Activated CD4-positive, alpha-beta T cell treated with anti-CD3 and anti-CD28 coated beads for 4 hours (primary cell): ENCODE data around the gene SAE1.
"Not testable (repeated sequence)": the region's sequence is repeated elsewhere in the genome, so short reads cannot be mapped to it uniquely, and the experiment has no call there.

Experiments
- DNase-seq, 2 donors: peaks; one replicate each; pipeline ENCODE4 v3.0.0-alpha.2; 2020

SAE1 gene

DNA sequence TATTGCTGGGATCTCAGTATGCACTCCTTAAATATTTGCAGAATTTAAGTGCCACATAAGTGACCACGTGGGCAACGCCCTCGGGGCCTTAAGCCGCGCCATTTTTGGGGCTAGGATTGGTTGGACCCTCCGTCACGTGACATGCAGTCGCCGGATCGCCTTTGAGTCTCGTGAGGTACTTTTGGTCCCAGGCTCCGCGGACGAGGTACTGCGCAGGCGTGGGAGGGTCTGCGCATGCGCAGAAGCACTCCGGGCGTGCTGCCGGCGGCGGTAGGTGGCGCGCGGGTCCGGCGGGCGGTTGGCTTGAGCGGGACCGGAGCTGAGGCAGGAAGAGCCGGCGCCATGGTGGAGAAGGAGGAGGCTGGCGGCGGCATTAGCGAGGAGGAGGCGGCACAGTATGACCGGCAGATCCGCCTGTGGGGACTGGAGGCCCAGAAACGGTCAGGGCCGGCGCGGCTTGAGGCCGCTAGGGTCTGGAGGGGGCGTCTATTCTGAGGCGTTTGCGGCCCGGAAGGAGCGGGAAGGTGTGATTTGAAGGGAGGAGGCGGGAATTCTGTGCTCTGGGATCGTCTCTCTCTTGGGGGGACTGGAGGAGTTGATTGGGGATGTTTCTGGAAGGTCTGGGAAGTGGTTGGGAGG, at the start of gene SAE1:
Gene SAE1, plus strand, starts transcription at position 247 of the 639 bp plus-strand sequence. Its CDS starts 96 bp downstream, at position 343.
- peak; percentile 81 to 95 for DNase-seq

DNA sequence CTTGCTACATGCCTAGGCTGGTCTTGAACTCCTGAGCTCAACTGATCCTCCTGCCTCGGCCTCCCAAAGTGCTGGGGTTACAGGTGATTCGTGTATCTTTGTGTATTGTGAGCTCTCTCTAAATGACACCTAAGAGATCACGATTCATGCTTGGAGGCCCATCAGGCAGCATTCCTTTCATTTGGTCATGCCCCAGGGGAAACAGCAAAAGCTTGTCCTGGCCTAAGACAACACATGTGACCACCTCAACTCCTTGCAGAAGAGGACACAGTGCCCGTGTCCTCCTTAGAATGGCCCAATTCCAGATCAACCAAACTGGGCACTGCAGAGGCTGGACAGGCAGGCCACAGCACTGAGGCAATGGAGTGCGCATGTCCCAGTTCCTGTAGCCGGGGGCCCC, 49.5 kb upstream of the SAE1 start:
- no peak for DNase-seq

DNA sequence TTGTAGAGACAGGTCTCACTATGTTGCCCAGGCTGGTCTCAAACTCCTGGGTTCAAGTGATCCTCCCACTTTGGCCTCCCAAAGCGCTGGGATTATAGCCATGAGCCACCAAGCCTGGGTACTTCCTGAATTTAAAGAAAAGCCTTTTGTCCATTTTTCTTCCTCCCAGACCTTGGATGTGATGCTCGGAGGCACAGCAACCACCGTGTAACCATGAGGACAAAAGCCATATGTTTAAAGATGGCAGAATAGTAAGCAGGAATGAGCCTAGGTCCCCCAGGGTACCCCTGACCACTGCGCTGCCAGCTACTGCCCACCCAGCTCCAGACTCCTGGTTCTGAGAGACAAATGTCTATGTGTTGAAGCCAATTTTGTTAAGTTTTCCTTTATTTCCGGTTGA, 48.1 kb upstream of the SAE1 start:
- no peak for DNase-seq

DNA sequence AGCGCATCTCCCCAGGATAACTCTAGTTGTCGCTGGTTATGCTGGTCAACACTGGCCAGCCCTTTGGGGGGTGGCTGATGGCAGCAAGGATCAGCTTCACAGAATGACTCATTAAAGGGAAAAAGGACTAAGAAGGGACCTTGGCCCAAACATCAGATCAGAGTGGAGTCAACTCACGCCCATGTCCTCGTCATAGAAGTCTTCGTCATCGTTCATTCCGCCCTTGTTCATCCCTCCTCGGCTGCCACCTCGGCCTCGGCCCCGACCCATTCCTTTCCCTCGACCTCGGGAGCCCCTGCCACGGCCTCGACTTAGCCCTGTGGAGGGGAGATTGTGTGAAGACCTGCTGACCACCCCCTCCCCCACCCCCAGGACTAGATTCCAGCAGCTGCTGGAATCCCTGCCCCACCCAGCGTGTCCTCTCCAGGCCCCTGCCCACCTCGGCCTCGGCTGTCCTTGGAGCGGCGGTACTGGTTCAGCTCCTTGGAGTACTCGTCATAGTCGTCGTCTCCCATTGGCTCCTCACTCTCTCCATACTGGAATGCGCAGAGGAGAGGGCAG, 45.7 kb upstream of the SAE1 start:
- no peak for DNase-seq

DNA sequence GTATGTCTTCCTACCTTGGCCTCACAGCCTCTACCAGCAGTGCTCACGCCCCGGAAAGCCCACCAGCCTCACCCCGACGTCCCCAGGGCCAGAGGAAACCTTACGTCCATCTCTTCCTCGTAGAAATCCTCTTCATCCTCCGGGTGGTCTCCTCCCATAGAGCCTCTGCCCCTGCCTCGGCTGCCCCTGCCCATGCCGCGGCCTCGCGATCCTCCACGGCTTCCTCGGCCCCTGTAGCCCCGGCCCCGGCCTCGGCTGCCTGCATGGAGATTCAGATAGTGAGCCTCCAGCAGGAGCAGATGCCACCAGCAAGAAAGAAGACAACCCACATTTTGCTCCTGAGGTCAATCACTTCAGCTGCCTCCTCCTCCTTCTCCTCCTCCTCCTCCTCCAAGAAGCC, 44.4 kb upstream of the SAE1 start:
- DNase-seq, result no peak

DNA sequence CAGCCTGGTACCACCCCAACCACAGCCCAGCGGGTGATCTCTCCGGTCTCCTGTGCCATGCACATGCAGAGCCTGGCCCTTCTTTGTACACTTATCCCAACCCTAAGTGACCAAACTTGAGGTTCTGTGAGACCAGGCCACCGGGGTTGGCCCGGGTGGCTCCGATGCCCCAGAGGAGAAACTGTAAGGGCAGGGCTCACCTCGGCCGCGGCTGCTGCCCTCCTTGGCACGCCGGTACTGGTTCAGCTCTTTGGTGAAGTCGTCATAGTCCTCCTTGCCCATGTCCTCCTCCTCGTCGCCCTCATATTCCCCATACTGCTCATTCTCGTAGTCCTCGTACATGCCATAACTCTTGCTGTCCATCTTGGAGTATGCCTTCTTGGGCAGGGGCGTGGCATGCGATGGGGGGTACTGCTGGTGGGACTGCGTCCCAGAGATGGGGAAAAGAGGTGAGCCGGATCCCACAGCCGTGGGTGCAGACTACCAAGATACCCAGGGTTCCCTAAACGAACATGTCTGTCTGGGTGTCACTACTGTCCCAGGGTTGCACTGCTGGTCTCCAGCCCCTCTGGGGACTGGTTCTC, 40.8 kb upstream of the SAE1 start:
- DNase-seq, result no peak

DNA sequence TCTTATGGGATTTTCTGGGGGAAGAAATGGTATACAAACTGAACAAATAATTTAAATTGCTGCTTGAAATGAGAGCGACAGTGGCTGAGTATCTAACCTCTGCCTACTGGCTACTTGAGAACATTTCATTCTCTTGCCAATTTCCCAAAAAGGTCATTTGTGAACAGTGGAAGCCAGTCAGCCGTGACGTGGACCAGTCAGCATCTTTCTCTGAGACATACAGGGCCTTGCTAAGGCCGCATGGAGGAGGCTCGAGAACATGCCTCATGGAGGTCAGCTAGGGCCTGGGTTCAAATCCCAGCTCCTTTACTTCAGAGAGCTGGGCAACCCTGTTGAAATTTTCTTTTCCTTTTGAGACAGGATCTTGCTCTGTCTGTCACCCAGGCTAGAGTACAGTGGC, 37.4 kb upstream of the SAE1 start:
- DNase-seq, result no peak

DNA sequence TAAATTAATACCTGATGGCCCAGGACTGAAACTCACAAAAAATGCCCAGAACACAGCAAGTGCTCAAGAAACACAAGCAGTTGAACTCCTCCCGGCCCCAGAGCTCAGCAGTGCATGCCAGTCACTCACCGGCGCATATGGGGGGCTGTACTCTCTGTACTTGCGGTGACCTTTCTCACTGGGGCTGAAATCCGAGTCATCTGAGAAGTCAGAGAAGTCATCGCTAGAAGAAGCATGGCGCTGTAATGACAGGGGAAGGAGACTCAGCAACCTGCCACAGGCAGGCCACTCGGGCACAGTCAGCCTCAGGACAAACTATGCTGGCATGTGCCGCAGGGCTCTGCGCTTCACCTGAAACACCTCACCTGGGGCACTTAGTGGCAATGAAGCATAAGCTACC, 36.8 kb upstream of the SAE1 start:
- DNase-seq, result peak in 1 of 2 donors; percentile 14

DNA sequence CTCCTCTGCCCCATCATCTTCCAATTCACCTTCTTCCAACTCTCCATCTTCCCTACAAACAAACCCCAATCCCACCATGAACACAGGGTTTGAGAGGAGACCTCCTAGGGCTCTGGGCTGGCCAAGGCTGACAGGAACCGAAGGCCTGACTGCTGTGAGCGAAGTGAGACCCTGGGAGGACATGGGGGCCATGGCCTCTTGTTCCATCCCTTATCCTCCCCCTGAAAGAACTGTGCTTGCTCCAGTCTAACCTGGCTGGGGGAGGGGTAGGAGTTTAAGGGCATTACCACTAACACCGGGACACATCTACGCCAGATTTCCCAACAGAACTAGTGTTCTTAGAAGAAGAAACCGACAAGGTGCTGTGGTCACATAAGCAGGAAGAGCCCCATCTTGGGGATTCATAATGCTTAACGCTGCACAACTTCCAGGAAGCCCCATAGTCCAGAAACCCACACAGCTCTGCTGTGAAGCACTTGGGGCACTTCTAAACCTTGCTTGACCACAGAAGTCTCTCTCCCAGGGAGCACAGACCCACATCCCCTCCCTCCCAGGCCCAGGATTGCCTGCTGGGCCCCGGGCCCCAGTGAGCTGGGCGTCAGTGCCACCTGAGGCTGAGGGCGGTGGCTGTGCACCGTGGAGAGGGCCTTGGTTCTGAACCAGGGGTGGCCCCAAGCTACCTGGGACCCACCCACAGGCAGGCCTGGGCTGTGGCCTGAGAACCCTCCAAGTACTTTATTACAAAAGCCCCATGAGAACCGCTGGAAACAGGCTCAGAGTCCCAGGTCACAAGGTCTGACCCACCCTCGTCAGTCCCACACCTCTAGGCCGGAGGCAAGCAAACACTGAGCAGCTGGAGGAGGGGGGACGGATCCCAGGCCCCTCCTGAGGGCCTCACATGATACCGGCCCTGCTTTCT, 35.8 kb upstream of the SAE1 start:
- DNase-seq, result peak; percentile 16 to 24

DNA sequence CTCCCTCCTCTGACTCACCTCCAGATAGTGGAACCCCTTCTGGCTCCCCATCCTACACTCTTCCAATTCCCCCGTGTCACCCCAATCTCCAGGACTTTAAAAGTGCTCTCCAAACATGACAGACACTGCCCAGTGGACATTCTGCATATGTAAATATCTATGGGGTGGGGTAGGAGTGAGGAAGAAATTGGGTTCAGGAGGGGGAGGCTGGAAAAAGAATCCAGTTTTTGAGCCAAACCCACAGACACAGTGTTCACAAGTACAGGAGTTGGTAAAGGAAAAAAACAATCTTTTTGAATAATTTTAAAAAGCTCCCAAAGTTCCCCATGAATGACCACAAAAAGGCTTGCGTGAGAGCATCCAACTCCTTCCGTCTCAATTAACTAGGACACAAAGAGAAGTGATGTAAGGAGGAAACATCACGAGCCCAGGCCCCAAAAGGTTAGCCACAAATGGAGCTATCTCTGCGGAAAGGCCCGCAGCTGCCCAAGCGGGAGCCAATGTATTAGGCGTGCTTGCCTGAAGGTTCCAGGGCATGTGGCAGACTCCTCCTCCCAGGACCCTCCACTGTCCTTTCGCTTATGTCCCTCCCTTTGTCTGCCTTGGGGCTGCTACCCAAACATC, 35.0 kb upstream of the SAE1 start:
- DNase-seq, result no peak

DNA sequence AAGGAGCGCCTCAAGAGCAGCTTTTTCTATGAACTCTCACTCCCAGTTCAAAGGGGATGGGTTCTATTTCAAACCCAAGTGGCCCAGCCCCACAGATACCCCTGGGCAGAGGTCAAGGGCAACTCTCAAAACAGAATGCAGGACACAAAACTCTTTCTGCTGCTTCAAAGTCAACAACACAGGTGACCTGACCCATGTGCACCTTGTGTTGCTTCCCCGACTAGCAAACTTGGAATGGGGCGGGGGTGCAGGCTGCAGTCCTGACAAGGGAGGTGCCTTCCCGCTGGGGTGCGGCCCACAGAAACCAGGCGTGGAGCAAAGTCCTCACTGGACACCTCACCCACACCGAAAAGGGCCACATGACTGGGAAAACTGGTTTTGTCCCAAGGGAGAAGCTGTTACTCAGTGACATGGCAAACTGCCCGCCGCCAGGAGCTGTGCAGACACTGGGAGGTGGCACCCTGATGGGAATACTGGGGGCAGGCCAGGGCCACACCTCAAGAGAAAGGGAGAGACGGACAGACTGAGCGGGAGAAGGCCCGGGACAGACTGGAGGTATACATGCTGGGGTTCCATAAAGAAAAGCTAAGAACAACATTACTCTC, 34.4 kb upstream of the SAE1 start:
- no peak for DNase-seq

DNA sequence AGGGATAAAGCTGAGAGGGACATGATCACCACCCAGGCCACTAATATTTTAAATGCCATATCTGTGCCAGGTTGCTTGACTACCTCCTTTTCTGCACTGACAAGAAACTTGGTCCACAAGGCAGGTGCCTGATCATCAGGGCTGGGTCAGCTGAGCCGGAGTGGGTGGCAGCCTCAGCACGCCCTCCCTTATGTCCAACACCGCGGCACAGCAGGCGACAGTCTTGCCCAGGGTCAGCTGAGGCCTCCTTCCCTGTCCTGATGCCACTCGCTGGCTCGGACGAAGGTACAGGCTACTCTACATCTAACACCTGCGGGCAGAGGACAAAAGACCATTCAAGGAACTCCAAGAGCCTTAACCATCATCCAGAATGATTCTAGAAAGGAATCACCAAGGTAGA, 33.9 kb upstream of the SAE1 start:
- DNase-seq, result no peak

DNA sequence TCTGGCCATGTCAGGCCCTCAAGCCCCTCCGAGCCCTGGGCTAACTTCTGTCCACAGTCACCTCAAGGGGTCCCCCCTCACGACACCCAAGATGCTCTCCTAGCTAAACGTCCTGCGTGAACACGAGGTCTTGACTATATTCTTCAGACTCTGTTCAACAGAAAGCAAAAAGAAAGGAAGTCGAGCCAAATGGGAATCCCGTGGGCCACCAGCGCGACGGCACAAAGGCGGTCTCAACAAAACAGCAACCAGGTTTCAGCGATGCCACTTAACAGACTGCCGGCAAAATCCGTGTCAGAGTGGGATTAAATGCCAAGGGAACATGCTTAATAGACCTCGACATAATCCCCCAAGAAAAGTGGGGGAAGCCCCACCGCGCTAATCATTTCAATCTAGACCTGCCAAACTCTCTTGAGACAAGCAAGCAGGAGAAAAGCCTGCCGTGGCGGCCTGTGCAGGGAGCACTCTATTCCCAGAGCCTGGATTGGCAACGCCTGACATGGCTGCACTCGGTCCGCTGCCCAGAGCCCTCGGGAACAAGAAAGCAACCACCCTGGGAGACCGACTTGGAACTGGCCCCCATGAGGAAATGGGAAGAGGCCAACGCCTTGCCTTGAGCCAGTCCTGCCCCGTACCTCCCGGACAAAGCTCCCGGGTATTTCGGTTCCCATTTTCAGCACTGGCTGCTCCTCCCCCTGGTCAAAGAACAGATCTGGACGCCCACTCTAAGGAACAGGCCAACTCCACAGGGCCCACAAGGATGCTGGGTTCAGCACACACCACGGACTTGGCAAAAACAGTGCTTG, 33.0 kb upstream of the SAE1 start:
- no peak for DNase-seq

DNA sequence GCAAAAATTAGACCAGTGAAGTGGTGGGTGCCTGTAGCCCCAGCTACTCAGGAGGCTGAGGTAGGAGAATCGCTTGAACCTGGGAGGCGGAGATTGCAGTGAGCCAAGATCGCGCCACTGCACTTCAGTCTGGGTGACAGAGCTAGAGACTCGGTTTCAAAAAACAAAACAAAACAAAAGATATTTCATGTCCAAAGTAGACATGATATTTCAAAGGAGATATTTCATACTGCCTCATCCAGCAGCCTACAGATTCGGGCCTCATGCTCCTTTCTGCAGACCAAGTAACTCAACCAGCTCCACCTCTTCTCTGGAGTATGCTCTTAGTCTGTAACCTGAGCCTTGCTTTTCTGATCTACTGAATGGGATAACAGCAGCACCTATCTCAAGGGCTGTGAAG, 32.0 kb upstream of the SAE1 start:
- no peak for DNase-seq

DNA sequence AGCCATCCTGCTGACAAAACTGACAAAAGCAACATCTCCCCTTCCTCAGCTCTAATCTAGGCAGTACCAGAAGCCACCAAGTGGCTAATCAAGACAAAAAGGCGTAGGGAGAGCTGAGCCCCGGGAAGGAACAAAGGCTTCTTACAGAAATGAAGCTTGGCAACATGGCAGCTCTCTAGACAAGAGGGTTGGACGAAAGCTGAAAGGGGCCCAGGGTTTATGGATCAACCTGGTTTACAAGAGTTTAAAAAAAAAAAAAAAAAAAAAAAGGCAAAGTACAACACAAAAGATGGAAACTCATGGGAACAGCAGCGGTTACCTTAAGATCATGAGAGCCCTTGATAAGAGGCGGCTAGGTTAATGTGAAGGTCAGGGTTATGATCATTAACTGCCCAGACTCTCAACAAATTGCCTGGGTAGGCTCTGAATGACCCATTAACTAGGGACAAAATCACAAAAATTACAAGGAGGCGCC, 31.0 kb upstream of the SAE1 start:
- DNase-seq, result no peak

DNA sequence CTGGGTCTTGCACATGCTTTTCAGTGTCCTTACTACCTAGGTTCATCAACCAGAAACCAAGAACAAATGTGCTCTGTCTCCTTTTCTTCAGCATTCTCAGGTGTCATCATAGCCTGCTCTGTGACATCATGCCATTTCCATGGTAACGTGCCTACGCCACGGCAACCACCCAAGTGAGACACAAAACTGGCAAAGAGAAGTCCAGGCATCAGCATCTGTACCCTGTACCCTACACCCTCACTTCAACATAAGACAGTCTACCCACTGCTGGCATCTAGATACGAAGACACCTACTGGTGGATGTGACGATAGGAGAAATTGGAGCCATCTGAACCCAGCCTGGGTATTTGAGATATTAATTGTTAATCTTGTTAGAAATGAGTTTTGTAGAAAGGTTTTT, 30.3 kb upstream of the SAE1 start:
- DNase-seq, result no peak

DNA sequence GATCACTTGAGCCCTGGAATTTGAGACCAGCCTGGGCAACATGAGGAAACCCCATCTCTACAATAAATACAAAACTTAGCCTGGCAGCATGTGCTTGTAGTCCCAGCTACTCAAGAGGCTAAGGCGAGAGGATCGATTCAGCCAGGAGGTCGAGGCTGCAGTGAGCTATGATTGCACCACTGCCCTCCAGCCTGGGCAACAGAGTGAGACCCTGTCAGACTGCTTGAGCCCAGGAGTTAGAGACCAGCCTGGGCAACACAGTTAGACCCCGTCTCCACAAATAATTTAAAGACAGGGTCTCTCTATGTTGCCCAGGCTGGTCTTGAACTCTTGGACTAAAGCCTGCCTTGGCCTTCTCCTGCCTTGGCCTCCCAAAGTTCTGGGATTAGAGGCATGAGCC, 29.5 kb upstream of the SAE1 start:
- not testable (repeated sequence) for DNase-seq

DNA sequence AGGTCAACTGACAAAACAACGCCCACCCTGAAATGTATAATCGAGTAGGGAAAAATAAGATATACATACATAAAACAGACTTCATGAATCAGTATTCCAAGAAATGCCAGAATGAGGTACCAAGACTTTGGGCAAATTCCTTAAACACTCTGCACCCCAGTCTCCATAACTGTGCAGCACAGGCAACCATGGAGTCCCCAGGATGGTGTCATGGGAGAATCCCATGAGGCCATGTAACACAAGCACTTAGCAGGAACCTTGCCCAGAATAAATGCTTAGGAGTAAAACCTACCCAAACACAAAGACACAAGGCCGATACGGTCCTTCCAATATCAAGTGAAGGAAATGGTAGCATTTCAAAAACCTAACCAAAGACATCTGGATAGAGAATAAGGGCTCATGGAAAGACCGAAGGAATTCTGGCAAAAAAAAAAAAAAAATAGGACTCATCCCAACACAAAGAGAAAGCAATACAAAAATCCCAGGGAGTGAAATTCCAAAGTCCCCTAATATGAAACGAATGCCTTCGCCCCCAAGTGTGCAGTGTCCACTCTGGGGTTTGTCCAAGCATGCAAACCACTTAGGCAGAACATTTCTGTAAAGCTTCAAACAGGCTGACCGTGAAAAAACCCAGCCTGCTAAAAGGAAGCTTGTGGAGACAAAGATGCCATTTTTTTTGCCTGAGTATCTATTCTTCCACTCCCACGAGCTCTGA, 28.1 kb upstream of the SAE1 start:
- DNase-seq, result no peak

DNA sequence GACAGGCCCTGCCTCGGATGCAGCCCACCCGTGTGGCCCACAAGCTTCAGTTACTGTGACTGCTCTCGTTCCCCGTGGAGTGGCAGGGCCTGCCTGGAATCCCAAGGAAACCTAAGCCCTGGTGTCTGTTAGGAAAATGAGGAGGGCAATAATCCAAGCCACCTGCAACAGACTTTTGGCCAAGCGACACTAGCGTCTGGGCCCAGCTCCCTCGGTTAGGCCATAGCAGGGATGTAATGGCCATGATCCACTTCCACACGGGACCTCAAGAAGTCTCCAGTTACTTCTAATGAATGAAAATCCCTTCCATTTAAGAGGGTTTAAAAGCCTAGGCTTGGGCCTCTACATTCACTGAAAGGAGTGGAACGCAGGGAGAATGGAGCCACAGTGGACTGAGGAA, 26.0 kb upstream of the SAE1 start:
- no peak for DNase-seq

DNA sequence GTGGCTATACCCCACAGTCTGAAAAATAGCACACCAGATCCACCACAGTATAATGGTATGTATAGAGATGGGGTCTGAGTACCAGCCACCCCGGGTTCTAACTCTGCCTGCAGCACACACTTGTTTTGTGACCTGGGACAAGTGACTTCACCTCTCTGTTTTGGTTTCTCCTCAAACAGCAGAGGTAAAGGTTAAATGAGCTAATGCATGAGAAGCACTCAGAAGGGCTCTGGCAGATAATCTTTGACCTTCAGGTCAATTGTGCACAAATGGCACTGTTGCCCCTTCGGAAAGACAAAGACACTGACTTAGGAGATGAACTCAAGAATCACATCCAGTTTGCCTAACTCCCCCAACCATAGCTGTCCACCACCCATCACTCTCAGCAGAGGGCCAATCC, 24.8 kb upstream of the SAE1 start:
- no peak for DNase-seq

DNA sequence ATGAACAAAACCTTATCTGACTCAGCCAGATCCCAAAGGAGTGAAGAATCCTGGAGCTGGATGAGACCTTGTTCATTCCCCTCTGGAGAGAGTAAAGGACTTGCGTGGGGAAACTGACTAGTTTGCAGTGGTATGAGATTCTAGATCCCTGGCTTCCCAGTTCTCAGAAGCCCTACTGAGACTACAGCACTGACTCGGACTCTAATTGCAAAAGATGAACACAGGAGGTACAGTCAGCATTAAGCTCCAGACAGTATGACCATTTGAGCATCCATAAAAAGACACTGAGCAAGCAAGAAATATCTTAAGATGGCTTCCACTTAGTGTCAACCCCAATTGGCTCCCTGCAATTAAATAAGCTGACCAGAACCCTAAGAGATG, 23.8 kb upstream of the SAE1 start:
- no peak for DNase-seq
